Uterus (tissue), 2 donors: ENCODE data around the gene ACSBG1.

Experiments used
- CTCF ChIP-seq, 4 experiments: fragments of 200-600 bp in 2 of 4; fragments of 450-650 bp in 2 of 4; sonication (generic) in 2 of 4; IDR thresholded peaks; one replicate each; pipeline ENCODE4 v1.5.1; 2016 to 2019; ENCODE audit warnings: antibody characterized with exemption in 4 of 4, mild to moderate bottlenecking in 2 of 4, moderate library complexity in 1 of 4
- POLR2A ChIP-seq, 2 donors: fragments of 450-650 bp; IDR thresholded peaks; one replicate each; pipeline ENCODE4 v1.6.1; 2016; ENCODE audit warnings: antibody characterized with exemption in 2 of 2, mild to moderate bottlenecking in 1 of 2, moderate library complexity in 1 of 2

GRCh38 chr15:78156653-78157052, 77.7 kb downstream of the ACSBG1 start:
- TF ChIP-seq CTCF (IDR thresholded peaks at IDR 0.05) (no peak), POLR2A (IDR thresholded peaks at IDR 0.05) (no peak)
